Endothelial cell of umbilical vein (primary cell): ENCODE data around the gene NR3C1. TPM values are rescaled to one million over a fixed set of nuclear protein-coding genes. Genes with fewer than 3 reads are reported as not detected.

Experiments
- BruUV-seq: library from RNA; stranded (reverse); fragments of 400-500 nt; replicated peaks from 2 replicates; lab custom pipeline; 2021; lab: Mats Ljungman, UMichigan
- CTCF ChIA-PET: fragments of 300-600, 350-600 bp; sonication (Branson Sonifier 250); formaldehyde crosslinking; loops from one replicate; lab custom pipeline; 2021; ENCODE audit warnings: antibody characterized with exemption, inconsistent platforms; lab: Charles Lee
- POLR2A ChIA-PET: fragments of 300-600, 350-600 bp; sonication (Branson Sonifier 250); formaldehyde crosslinking; loops from one replicate; lab custom pipeline; 2021; ENCODE audit warnings: antibody characterized with exemption, inconsistent platforms; lab: Charles Lee
- DNase-seq: peaks from one replicate; pipeline ENCODE4 v3.0.0-alpha.2; 2011; ENCODE audit warnings: low read depth, low spot score
- FAIRE-seq: peaks from 2 replicates; lab custom pipeline; 2011; peaks lifted over from hg19 to GRCh38; lab: Jason Lieb, UNC
- H2AFZ ChIP-seq: 2 replicates; pipeline ENCODE4 v1.6.0; 2012; ENCODE audit warnings: low read depth, low read length, control low read depth, inconsistent platforms
- H3K27ac ChIP-seq: 2 replicates; pipeline ENCODE4 v1.5.1; 2011; ENCODE audit warnings: low read depth, mild to moderate bottlenecking, control low read depth, low read length, moderate library complexity; ENCODE audit not compliant: insufficient read depth
- H3K27me3 ChIP-seq, 2 experiments: 2 replicates each; pipeline versions ENCODE4 v1.6.0 to v1.6.1; 2011; ENCODE audit warnings: low read length in 2 of 2, mixed read lengths in 1 of 2; ENCODE audit not compliant: control insufficient read depth in 2 of 2, insufficient read depth in 2 of 2
- H3K36me3 ChIP-seq, 2 experiments: 2 replicates in 1 of 2; 3 replicates in 1 of 2; pipeline ENCODE4 v1.5.1; 2011; ENCODE audit warnings: low read length in 2 of 2, mild to moderate bottlenecking in 1 of 2, moderate library complexity in 1 of 2; ENCODE audit not compliant: control insufficient read depth in 2 of 2, insufficient read depth in 2 of 2; ENCODE audit errors: extremely low read depth in 1 of 2
- H3K4me1 ChIP-seq: 3 replicates; pipeline ENCODE4 v1.5.1; 2011; ENCODE audit warnings: mild to moderate bottlenecking, low read length; ENCODE audit not compliant: control insufficient read depth, insufficient read depth; ENCODE audit errors: extremely low read depth
- H3K4me2 ChIP-seq: 2 replicates; pipeline ENCODE4 v1.6.1; 2011; ENCODE audit warnings: low read length, control low read depth, mixed read lengths; ENCODE audit not compliant: insufficient read depth
- H3K4me3 ChIP-seq, 3 experiments: fragments of 200-600 bp in 1 of 3; sonication (generic), shearing (Covaris generic) in 1 of 3; replicated peaks in 1 of 3; 2 replicates each; pipeline ENCODE4 v1.5.1; 2011 to 2016; ENCODE audit warnings: control low read depth in 3 of 3, low read length in 3 of 3, mild to moderate bottlenecking in 2 of 3, inconsistent platforms in 1 of 3, low read depth in 1 of 3, moderate library complexity in 1 of 3; ENCODE audit not compliant: insufficient read depth in 1 of 3
- H3K79me2 ChIP-seq: 2 replicates; pipeline ENCODE4 v1.6.0; 2012; ENCODE audit warnings: low read length, inconsistent platforms; ENCODE audit not compliant: control insufficient read depth, insufficient read depth
- H3K9ac ChIP-seq: replicated peaks from 2 replicates; pipeline ENCODE3; 2011; ENCODE audit warnings: low read length, control low read depth; ENCODE audit not compliant: insufficient read depth; ENCODE audit errors: extremely low read depth
- H3K9me1 ChIP-seq: replicated peaks from 3 replicates; pipeline ENCODE4 v1.6.0; 2011; ENCODE audit warnings: mild to moderate bottlenecking, low read length; ENCODE audit not compliant: control insufficient read depth, insufficient read depth; ENCODE audit errors: extremely low read depth
- H3K9me3 ChIP-seq: replicated peaks from 2 replicates; pipeline ENCODE4 v1.5.1; 2012; ENCODE audit warnings: low read length, inconsistent platforms; ENCODE audit not compliant: control insufficient read depth, insufficient read depth
- H4K20me1 ChIP-seq: replicated peaks from 2 replicates; pipeline ENCODE3; 2011; ENCODE audit warnings: mild to moderate bottlenecking, low read length; ENCODE audit not compliant: control insufficient read depth, insufficient read depth; ENCODE audit errors: extremely low read depth
- CTCF ChIP-seq, 2 donors: IDR thresholded peaks; 1 replicate in 1 of 2; 2 replicates in 1 of 2; pipeline ENCODE4 v1.5.1; 2011; ENCODE audit warnings: low read length in 2 of 2, mild to moderate bottlenecking in 2 of 2, moderate library complexity in 2 of 2, control low read depth in 1 of 2, inconsistent platforms in 1 of 2, low read depth in 1 of 2; ENCODE audit not compliant: insufficient read depth in 1 of 2; ENCODE audit errors: extremely low read depth in 1 of 2
- EZH2 ChIP-seq: IDR thresholded peaks from 2 replicates; pipeline ENCODE4 v1.6.1; 2012; ENCODE audit warnings: borderline replicate concordance, low read depth, mild to moderate bottlenecking, moderate library complexity, low read length, inconsistent platforms; ENCODE audit not compliant: severe bottlenecking
- FOS ChIP-seq: IDR thresholded peaks from 2 replicates; pipeline ENCODE4 v1.6.1; 2011; ENCODE audit warnings: mild to moderate bottlenecking, low read length, moderate library complexity, borderline replicate concordance; ENCODE audit not compliant: insufficient read depth
- GATA2 ChIP-seq: IDR thresholded peaks from 2 replicates; pipeline ENCODE4 v1.7.0; 2011; ENCODE audit warnings: low read depth, mild to moderate bottlenecking, moderate library complexity, mixed read lengths, low read length; ENCODE audit not compliant: insufficient read length, insufficient read depth
- JUN ChIP-seq: IDR thresholded peaks from 2 replicates; pipeline ENCODE4 v1.6.1; 2011; ENCODE audit warnings: borderline replicate concordance, low read depth; ENCODE audit not compliant: insufficient read length, insufficient read depth
- MYC ChIP-seq: IDR thresholded peaks from one replicate; pipeline ENCODE4 v1.6.1; 2011; ENCODE audit warnings: mild to moderate bottlenecking, low read depth, low read length
- POLR2A ChIP-seq: IDR thresholded peaks from 2 replicates; pipeline ENCODE4 v1.6.1; 2012; ENCODE audit warnings: low read depth, mild to moderate bottlenecking, control low read depth, low read length
- POLR2AphosphoS5 ChIP-seq: IDR thresholded peaks from 2 replicates; pipeline ENCODE4 v1.6.1; 2012; ENCODE audit warnings: low read depth, mild to moderate bottlenecking, control low read depth, low read length, moderate library complexity; ENCODE audit not compliant: insufficient read depth
- dilution Hi-C: fragments of 300-500 bp; cut with MboI; formaldehyde crosslinking; loops from one replicate; pipeline ENCODE4 v1.15.0; 2019; ENCODE audit warnings: low sequenced_read_pairs; ENCODE audit not compliant: extremely low pct_ligation_motif_present
- intact Hi-C: fragments of 100-400 bp; cut with micrococcal nuclease; formaldehyde crosslinking; loops from one replicate; pipeline ENCODE4 v1.10.0; 2022
- polyA plus RNA-seq, 4 experiments: library from polyadenylated mRNA; depleted of rRNA in 3 of 4; stranded (reverse) in 3 of 4; unstranded in 1 of 4; fragments of >200 nt; gene quantifications; 2 replicates each; pipeline versions ENCODE4 v1.2.1 to v1.2.3, GENCODE V29; 2011 to 2012; ENCODE audit warnings: missing spikeins in 1 of 4
- total RNA-seq: library from RNA; stranded (reverse); gene quantifications from 2 replicates; pipeline ENCODE4 v1.2.3, GENCODE V29; 2021
- TF ChIP-seq, protein P1 (sequence below): IDR thresholded peaks from 2 replicates; pipeline ENCODE4 v1.6.1; 2011; ENCODE audit not compliant: insufficient read depth, insufficient read length

Gene NR3C1
- total and polyA plus RNA-seq, 2 donors (not counting 3 experiments of a cell fraction or from before 2014, with no cell fraction given): 4.1 to 17.0 TPM

GRCh38 chr5:143398451-143399237, 4.8 kb downstream of the NR3C1 start:
- FAIRE-seq (no peak), DNase-seq (peak; percentile 42)
- CTCF ChIA-PET: interaction anchor here (0.6 to 0.8 kb wide), 3 partner anchors 23 to 51 kb away, joined by 3 to 4 read pairs (median 3); no protein-coding TSS in a partner anchor
- POLR2A ChIA-PET: no interaction called here
- H2AFZ ChIP-seq: no peak overlapping the region
- dilution Hi-C loops: loop anchor here (25.0 kb wide), 1 partner anchor 186 kb away; no protein-coding TSS in a partner anchor
- H4K20me1 ChIP-seq: no peaks in the 10 kb centered on the region
- no peak for TF ChIP-seq GATA2
- TF ChIP-seq CTCF (IDR thresholded peaks at IDR 0.05; ENCODE audit: extremely low read depth in 1 of 2, insufficient read depth in 1 of 2, low read depth in 1 of 2, low read length in 2 of 2): no peak
- no peak for TF ChIP-seq FOS
- TF ChIP-seq, protein P1, sequence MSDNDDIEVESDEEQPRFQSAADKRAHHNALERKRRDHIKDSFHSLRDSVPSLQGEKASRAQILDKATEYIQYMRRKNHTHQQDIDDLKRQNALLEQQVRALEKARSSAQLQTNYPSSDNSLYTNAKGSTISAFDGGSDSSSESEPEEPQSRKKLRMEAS: no peak
- TF ChIP-seq MYC: no peak
- no peak for TF ChIP-seq POLR2AphosphoS5
- no peak for TF ChIP-seq JUN
- TF ChIP-seq POLR2A: no peak
- no peak for TF ChIP-seq EZH2
- peak overlapping the region; percentile 95 for H3K4me2 ChIP-seq
- no peak overlapping the region for H3K27ac ChIP-seq
- H3K9me1 ChIP-seq: no peaks in the 10 kb centered on the region
- no peaks in the 10 kb centered on the region for H3K27me3 ChIP-seq
- peak overlapping the region; percentile 19 for H3K9ac ChIP-seq
- no TSS peak for BruUV-seq
- H3K4me1 ChIP-seq: peaks cover 60% of the 10 kb centered on the region
- peaks cover 89% of the 10 kb centered on the region for H3K79me2 ChIP-seq
- H3K9me3 ChIP-seq: no peaks in the 10 kb centered on the region
- peak overlapping the region in 2 of 3 experiments; percentile 15 to 52 for H3K4me3 ChIP-seq
- no peaks in the 10 kb centered on the region for H3K36me3 ChIP-seq
- intact Hi-C loops: no loop called here
